GM21423 (cell line): ENCODE results near the gene SCYL3.
A peak's percentile ranks its signal among the peaks of the same experiment; 100 is the strongest.
"Not testable (repeated sequence)": the region's sequence is repeated elsewhere in the genome, so short reads cannot be mapped to it uniquely, and the experiment has no call there.

Experiments
- ATAC-seq: cut with Tn5 transposase; IDR thresholded peaks from one replicate; pipeline ENCODE4 v1.9.1; 2021; ENCODE audit warnings: mild to moderate bottlenecking, moderate library complexity; ENCODE audit not compliant: unreplicated experiment

Gene SCYL3

DNA sequence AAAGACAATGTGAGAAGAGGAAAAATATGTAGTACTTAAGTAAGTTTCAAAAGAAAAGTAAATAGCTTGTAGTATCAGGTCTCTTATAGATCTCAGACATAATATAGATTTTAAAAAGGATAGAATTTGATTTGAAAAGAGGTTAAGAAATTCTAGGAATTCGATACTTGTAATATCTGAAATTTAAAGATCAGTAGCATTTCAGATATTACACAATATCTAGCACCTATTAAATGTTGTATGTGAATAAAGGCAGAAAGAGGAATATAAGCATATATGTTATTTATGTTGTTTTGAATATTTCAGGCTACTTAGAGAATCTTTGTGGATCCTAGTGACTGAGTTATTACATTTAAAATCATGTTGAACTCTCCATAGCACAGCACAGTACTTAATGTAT lies 64.0 kb downstream of the SCYL3 start:
- ATAC-seq = no peak

DNA sequence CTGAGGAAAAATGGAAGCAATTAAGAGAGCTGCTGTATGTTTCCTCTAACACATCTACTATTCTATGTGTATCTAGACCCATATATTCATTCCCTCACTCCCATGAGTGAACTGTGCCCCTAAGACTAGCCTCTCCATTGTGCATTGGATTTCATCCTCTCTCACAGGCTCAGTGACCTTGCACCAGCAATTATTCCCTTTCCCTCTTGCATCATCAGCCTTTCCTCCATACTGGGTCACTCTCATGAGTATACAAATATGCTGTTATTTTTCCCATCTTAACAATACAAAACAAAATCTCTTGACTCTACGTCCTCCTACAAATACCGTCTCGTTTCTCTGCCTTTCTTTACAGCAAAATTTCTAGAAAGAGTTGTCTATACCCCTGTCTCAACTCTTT lies 69.5 kb downstream of the SCYL3 start:
- ATAC-seq = no peak

DNA sequence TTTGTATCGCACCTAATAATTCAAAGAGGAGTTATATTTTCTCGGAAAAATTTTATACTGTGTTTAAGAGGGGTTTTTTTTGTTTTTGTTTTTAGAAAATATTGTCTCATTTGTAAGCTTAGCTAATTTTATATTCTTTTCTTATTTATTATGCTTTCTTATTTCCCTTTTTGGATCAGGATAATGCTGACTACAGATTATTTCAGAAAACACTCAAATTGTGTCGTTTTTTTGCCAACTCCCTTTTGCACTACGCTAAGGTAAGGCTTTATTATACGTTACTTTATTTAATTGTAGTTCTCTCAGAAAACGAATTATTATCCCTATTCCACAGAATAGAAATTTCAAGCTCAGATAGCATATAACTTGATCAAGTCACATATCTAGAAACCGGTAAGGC lies 72.2 kb downstream of the SCYL3 start:
- ATAC-seq = no peak

DNA sequence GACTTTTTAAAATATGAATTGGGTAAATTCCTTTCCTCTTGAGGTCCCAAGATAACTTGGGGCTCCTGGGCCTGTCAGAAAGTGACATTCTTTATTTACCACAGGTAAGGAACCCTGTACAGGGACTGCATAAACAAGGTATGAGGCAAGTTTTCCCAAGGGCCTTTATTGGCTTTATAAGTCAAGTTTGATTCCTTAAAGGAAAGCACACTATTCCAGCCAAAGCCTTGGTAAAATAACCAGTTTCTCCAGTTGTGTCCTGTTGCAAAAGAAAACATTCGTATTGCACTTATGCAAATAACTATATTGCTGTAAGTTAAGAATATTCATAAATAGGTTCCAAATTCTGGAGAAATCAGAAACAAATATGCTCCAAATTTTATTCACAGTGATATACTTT lies 77.1 kb downstream of the SCYL3 start:
- ATAC-seq = no peak

DNA sequence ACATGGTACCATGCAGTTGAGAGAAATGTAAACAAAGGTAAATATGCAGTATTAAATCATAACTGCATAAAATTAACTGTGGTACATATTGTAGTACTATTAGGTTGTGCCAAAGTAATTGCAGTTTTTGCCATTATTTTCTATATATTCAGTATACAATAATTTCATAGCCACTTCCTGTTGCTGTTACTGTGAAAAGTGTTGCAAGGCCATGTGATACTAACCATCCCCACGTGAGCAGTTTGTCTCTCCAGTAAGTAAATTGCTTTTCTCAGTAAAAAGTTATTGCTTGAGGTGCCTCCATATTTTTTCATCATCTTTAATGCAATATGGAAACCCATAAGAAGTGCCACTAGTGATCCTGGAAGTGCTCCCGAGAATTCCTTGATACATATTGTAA lies 79.4 kb downstream of the SCYL3 start:
- ATAC-seq = no peak

DNA sequence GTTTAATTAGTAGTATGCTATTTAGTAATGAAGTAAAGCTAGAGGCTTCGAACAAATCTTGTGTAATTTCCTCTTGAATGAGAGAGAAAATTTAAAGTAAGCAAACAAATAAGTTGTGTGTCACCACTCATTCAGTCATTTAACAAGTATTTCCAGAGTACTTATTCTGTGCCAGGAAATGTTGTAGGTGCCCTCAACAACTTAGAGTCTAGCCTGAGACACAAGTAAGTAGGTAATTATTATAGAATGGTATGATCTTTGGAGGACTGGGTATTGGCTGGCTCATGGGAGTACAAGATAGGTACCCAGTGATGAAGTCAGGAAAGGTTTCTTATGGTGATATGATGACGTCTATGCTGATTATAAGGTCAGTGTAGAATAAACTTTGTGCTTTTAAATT lies 81.6 kb downstream of the SCYL3 start:
- ATAC-seq = no peak

DNA sequence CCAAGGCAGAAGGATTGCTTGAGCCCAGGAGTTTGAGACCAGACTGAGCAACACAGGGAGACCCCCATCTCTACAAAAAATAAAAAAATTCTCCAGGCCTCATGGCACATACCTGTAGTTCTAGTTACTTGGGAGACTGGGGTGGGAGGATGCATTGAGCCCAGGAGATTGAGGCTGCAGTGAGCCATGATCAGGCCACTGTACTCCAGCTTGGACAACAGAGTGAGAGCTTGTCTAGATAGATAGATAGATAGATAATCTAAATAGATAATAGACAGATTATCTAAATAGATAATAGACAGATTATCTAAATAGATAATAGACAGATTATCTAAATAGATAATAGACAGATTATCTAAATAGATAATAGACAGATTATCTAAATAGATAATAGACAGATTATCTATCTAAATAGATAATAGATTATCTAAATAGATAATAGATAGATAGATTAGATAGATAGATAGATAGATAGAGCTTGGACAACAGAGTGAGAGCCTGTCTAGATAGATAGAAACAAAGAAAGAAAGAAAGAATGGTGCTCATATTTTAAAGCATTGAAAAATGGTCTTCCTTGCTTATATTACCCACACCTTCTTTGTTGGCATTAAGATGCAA lies 82.2 kb downstream of the SCYL3 start:
- not testable (repeated sequence) for ATAC-seq

DNA sequence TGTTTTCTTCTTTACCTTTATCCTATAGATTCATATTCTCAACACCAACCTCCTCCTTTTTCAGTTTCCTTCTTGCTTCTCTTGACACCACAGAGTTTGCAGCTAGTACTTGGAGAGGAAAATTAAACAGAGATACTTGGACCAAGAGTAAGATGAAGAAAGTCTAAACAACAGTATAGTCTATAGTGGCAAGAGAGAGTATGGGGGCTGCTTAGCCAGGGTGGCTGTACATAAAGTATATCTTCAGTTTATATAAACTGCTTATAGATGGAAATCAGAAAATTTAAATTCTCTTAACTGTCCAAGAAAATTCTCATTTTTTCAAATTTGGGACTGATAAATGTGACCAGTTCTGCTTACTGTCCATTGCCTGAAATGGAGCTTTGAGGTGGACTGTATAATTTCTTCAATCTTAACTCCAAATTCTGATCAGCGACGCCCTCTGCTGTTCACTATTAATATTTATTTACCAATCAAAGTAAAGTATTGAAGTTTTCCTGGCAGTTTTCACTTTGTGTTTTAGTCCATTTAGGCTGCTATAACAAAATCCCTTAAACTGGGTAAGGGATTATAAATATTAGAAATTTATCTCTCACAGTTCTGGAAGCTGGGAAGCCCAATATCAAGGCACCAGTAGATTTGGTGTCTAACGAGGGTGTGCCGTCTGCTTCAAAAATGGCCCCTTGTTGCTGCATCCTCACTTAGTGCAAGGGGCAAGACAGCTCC lies 84.2 kb downstream of the SCYL3 start:
- peak; percentile 56 for ATAC-seq

DNA sequence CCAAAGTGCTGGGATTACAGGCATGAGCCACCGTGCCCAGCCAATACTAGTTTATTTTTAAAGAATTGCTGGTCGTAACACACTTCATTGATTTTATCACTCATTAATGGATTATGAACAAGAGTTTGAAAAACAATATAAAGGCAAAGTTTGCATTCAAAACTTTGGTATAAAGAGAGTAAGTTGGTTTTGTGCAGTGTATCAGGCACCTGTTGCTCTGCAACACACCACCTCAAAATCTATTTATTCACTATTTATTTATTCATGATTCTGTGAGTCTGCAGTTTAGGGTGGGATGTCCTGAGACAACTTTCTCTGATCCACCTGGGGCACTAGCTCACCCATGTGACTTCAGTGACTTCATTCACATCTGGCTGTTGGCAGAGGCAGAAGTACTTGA lies 88.8 kb downstream of the SCYL3 start:
- no peak for ATAC-seq

DNA sequence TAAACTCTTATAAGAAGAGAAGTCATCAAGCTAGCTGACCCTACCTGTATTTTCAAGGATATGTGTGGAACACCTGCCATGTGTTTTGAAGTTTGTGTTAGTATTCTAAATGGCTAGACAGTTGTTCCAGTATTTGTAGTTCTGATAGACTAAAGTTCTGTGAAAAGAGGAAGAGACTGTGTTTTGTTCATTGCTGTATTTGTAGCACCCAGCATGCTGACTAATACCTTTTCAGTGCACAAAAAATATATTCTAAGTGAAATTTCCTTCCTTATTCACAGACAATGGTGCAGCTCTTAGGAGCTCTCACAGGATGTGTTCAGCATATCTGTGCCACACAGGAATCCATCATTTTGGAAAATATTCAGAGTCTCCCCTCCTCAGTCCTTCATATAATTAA lies 90.8 kb downstream of the SCYL3 start:
- no peak for ATAC-seq
